ENCODE measurements around the gene OXGR1. TPM values are rescaled to one million over a fixed set of nuclear protein-coding genes. Genes with fewer than 3 reads are reported as not detected.
A peak's percentile ranks its signal among the peaks of the same experiment; 100 is the strongest.
"Not testable (repeated sequence)": the region's sequence is repeated elsewhere in the genome, so short reads cannot be mapped to it uniquely, and the experiment has no call there.

Gene OXGR1
- total and polyA plus RNA-seq, 4 donors, result 0.77 to 1.3 (median 0.98) TPM

GRCh38 chr13:96996107-96996506, 1.8 kb upstream of the OXGR1 start:
- no peaks in the 10 kb centered on the region for H3K36me3 ChIP-seq (ENCODE audit: control insufficient read depth, insufficient read depth, low read length)
- no peak overlapping the region for H3K27ac ChIP-seq (ENCODE audit: low read depth, low read length)
- no peak overlapping the region for H3K4me3 ChIP-seq (ENCODE audit: low read depth, low read length)
- H3K27me3 ChIP-seq (ENCODE audit: control insufficient read depth, insufficient read depth, low read length), result peaks cover 12% of the 10 kb centered on the region
- WGBS (ENCODE audit: insufficient coverage), result no CpG with 5 or more reads among the region's 4 CpGs
- H3K4me1 ChIP-seq (ENCODE audit: control insufficient read depth, insufficient read depth, low read length), result peaks cover 12% of the 10 kb centered on the region
- no peak for DNase-seq (ENCODE audit: low read depth in 4 of 6, low spot score in 6 of 6)
- no peaks in the 10 kb centered on the region for H3K9me3 ChIP-seq (ENCODE audit: control insufficient read depth, insufficient read depth, low read length)

DNA sequence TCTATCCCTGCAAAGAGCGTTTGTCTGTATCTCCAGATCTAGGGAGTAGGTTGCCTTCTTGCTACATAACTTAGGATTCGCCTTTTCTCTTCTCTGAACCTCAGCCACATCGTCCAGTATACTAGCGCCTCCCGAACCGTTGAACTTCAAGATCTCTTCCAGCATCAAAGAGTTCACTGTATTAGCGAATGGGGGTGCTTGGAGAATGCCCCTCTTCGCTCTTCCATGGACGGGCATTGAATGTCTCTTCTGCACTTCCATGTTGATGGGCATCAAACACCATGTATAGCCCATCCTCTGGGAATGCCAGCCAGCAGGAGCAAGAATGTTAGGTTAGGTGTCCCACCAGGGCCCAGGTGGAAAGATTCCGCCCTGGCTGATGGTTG, 575 bp upstream of the OXGR1 start:
- no peaks in the 10 kb centered on the region for H3K36me3 ChIP-seq (ENCODE audit: control insufficient read depth, insufficient read depth, low read length)
- H3K4me3 ChIP-seq (ENCODE audit: low read depth, low read length), result no peak overlapping the region
- DNase-seq (ENCODE audit: low read depth in 4 of 6, low spot score in 6 of 6), result no peak
- no peak overlapping the region for H3K27ac ChIP-seq (ENCODE audit: low read depth, low read length)
- H3K27me3 ChIP-seq (ENCODE audit: control insufficient read depth, insufficient read depth, low read length), result peaks cover 12% of the 10 kb centered on the region
- no peaks in the 10 kb centered on the region for H3K9me3 ChIP-seq (ENCODE audit: control insufficient read depth, insufficient read depth, low read length)
- peaks cover 12% of the 10 kb centered on the region for H3K4me1 ChIP-seq (ENCODE audit: control insufficient read depth, insufficient read depth, low read length)
- WGBS (ENCODE audit: insufficient coverage), result 57% methylated on average over 6 of the region's 10 CpGs

- DNase-seq (ENCODE audit: low read depth in 4 of 6, low spot score in 6 of 6), result peak in 2 of 6 donors; percentile 37 to 58
- Histone ChIP-seq H3K36me3 (ENCODE audit: control insufficient read depth, insufficient read depth, low read length) (no peaks in the 10 kb centered on the region), H3K4me1 (ENCODE audit: control insufficient read depth, insufficient read depth, low read length) (peaks cover 12% of the 10 kb centered on the region), H3K27ac (ENCODE audit: low read depth, low read length) (no peak overlapping the region), H3K9me3 (ENCODE audit: control insufficient read depth, insufficient read depth, low read length) (no peaks in the 10 kb centered on the region), H3K27me3 (ENCODE audit: control insufficient read depth, insufficient read depth, low read length) (peaks cover 12% of the 10 kb centered on the region), H3K4me3 (ENCODE audit: low read depth, low read length) (peak overlapping the region; percentile 42)
- WGBS (ENCODE audit: insufficient coverage), result no CpG with 5 or more reads among the region's 8 CpGs
Measured at GRCh38 chr13:96993634-96994016, 651 bp downstream of the OXGR1 start.

- no peaks in the 10 kb centered on the region for H3K36me3 ChIP-seq (ENCODE audit: control insufficient read depth, insufficient read depth, low read length)
- no peak for DNase-seq (ENCODE audit: low read depth in 4 of 6, low spot score in 6 of 6)
- no peaks in the 10 kb centered on the region for H3K9me3 ChIP-seq (ENCODE audit: control insufficient read depth, insufficient read depth, low read length)
- 100% methylated on average over 1 of the region's 2 CpGs for WGBS (ENCODE audit: insufficient coverage)
- no peak overlapping the region for H3K4me3 ChIP-seq (ENCODE audit: low read depth, low read length)
- H3K27me3 ChIP-seq (ENCODE audit: control insufficient read depth, insufficient read depth, low read length), result peaks cover 12% of the 10 kb centered on the region
- no peak overlapping the region for H3K27ac ChIP-seq (ENCODE audit: low read depth, low read length)
- H3K4me1 ChIP-seq (ENCODE audit: control insufficient read depth, insufficient read depth, low read length), result peaks cover 12% of the 10 kb centered on the region
Measured at GRCh38 chr13:96992633-96993032, 1.6 kb downstream of the OXGR1 start.

- H3K4me1 ChIP-seq (ENCODE audit: control insufficient read depth, insufficient read depth, low read length), result peaks cover 12% of the 10 kb centered on the region
- H3K27ac ChIP-seq (ENCODE audit: low read depth, low read length), result no peak overlapping the region
- H3K27me3 ChIP-seq (ENCODE audit: control insufficient read depth, insufficient read depth, low read length), result peaks cover 12% of the 10 kb centered on the region
- no peak for DNase-seq (ENCODE audit: low read depth in 4 of 6, low spot score in 6 of 6)
- H3K9me3 ChIP-seq (ENCODE audit: control insufficient read depth, insufficient read depth, low read length), result no peaks in the 10 kb centered on the region
- no peak overlapping the region for H3K4me3 ChIP-seq (ENCODE audit: low read depth, low read length)
- H3K36me3 ChIP-seq (ENCODE audit: control insufficient read depth, insufficient read depth, low read length), result no peaks in the 10 kb centered on the region
- no CpG with 5 or more reads among the region's 3 CpGs for WGBS (ENCODE audit: insufficient coverage)
Measured at GRCh38 chr13:96991072-96991471, 3.2 kb downstream of the OXGR1 start.

DNA sequence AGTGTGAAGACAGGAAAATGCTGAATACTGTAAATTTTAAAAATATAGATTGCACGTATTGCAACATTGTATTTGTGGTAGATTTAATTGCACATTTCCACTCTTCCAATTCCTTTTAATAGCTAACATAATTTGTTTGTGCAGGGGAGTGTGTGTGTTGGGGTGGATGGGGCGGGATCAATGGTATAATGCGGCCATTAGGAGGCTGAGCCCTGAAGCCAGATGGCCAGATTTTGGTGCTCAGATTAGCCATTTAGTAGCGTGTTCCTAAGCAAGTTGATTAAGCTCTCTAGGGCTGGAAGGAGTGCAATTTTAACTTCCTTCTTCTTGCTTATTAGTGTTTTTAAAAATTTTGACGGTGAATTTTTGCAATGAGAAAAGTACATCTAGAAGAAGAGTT, 5.8 kb downstream of the OXGR1 start:
- Histone ChIP-seq H3K36me3 (ENCODE audit: control insufficient read depth, insufficient read depth, low read length) (no peaks in the 10 kb centered on the region), H3K4me1 (ENCODE audit: control insufficient read depth, insufficient read depth, low read length) (no peaks in the 10 kb centered on the region), H3K9me3 (ENCODE audit: control insufficient read depth, insufficient read depth, low read length) (no peaks in the 10 kb centered on the region), H3K4me3 (ENCODE audit: low read depth, low read length) (no peak overlapping the region), H3K27ac (ENCODE audit: low read depth, low read length) (no peak overlapping the region), H3K27me3 (ENCODE audit: control insufficient read depth, insufficient read depth, low read length) (peaks cover 3% of the 10 kb centered on the region)
- no peak for DNase-seq (ENCODE audit: low read depth in 4 of 6, low spot score in 6 of 6)
- no CpG with 5 or more reads among the region's 5 CpGs for WGBS (ENCODE audit: insufficient coverage)

GRCh38 chr13:96984051-96984508, 10.2 kb downstream of the OXGR1 start:
- Histone ChIP-seq H3K4me1 (ENCODE audit: control insufficient read depth, insufficient read depth, low read length) (no peaks in the 10 kb centered on the region), H3K36me3 (ENCODE audit: control insufficient read depth, insufficient read depth, low read length) (no peaks in the 10 kb centered on the region), H3K27ac (ENCODE audit: low read depth, low read length) (no peak overlapping the region), H3K9me3 (ENCODE audit: control insufficient read depth, insufficient read depth, low read length) (no peaks in the 10 kb centered on the region), H3K27me3 (ENCODE audit: control insufficient read depth, insufficient read depth, low read length) (no peaks in the 10 kb centered on the region), H3K4me3 (ENCODE audit: low read depth, low read length) (no peak overlapping the region)
- 23% methylated on average over 6 of the region's 6 CpGs for WGBS (ENCODE audit: insufficient coverage)
- DNase-seq (ENCODE audit: low read depth in 4 of 6, low spot score in 6 of 6), result peak in 2 of 6 donors; percentile 10 to 53

DNA sequence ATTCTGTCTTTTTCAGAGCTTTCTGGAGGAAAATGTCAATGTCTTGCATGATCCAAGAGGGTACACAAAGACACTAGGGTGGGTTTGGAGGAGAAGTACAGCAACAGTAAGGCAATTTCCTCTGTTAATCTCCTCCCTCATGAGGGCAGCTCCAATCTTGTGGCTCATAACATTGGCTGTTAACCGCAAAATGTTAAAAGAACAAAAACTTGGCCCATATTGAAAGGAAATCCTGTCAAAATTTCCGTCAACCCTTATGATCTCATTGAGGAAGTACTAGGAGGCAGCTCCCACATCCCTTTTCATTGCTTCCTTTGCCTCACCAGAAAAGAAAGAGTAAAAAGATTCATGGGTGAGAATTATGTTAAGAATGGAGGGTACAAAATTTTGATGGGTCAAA, 11.6 kb downstream of the OXGR1 start:
- DNase-seq (ENCODE audit: low read depth in 4 of 6, low spot score in 6 of 6), result no peak
- Histone ChIP-seq H3K4me3 (ENCODE audit: low read depth, low read length) (no peak overlapping the region), H3K36me3 (ENCODE audit: control insufficient read depth, insufficient read depth, low read length) (no peaks in the 10 kb centered on the region), H3K27ac (ENCODE audit: low read depth, low read length) (no peak overlapping the region), H3K4me1 (ENCODE audit: control insufficient read depth, insufficient read depth, low read length) (no peaks in the 10 kb centered on the region), H3K9me3 (ENCODE audit: control insufficient read depth, insufficient read depth, low read length) (no peaks in the 10 kb centered on the region), H3K27me3 (ENCODE audit: control insufficient read depth, insufficient read depth, low read length) (no peaks in the 10 kb centered on the region)
- no CpG with 5 or more reads among the region's 2 CpGs for WGBS (ENCODE audit: insufficient coverage)

GRCh38 chr13:96979861-96980260, 14.4 kb downstream of the OXGR1 start:
- no CpG with 5 or more reads among the region's 1 CpG for WGBS (ENCODE audit: insufficient coverage)
- not testable (repeated sequence) for H3K9me3 ChIP-seq (ENCODE audit: control insufficient read depth, insufficient read depth, low read length); DNase-seq (ENCODE audit: low read depth in 4 of 6, low spot score in 6 of 6); H3K36me3 ChIP-seq (ENCODE audit: control insufficient read depth, insufficient read depth, low read length); H3K4me3 ChIP-seq (ENCODE audit: low read depth, low read length); H3K27ac ChIP-seq (ENCODE audit: low read depth, low read length); H3K27me3 ChIP-seq (ENCODE audit: control insufficient read depth, insufficient read depth, low read length); H3K4me1 ChIP-seq (ENCODE audit: control insufficient read depth, insufficient read depth, low read length)

- WGBS (ENCODE audit: insufficient coverage), result no CpG with 5 or more reads among the region's 2 CpGs
- peak in 2 of 6 donors; percentile 5 to 14 for DNase-seq (ENCODE audit: low read depth in 4 of 6, low spot score in 6 of 6)
- Histone ChIP-seq H3K9me3 (ENCODE audit: control insufficient read depth, insufficient read depth, low read length) (peaks cover 14% of the 10 kb centered on the region), H3K4me1 (ENCODE audit: control insufficient read depth, insufficient read depth, low read length) (no peaks in the 10 kb centered on the region), H3K4me3 (ENCODE audit: low read depth, low read length) (no peak overlapping the region), H3K27me3 (ENCODE audit: control insufficient read depth, insufficient read depth, low read length) (no peaks in the 10 kb centered on the region), H3K27ac (ENCODE audit: low read depth, low read length) (no peak overlapping the region), H3K36me3 (ENCODE audit: control insufficient read depth, insufficient read depth, low read length) (no peaks in the 10 kb centered on the region)
Measured at GRCh38 chr13:96968027-96968426, 26.2 kb downstream of the OXGR1 start.

Data from spinal cord (tissue), 10 donors.